Right atrium auricular region (tissue), 2 donors: ENCODE measurements around the gene SNTB2. TPM values are rescaled to one million over a fixed set of nuclear protein-coding genes. Genes with fewer than 3 reads are reported as not detected.
"Not testable (repeated sequence)": the region's sequence is repeated elsewhere in the genome, so short reads cannot be mapped to it uniquely, and the experiment has no call there.

Experiments
- DNase-seq: peaks from one replicate; pipeline ENCODE4 v3.0.0-alpha.2; 2019; ENCODE audit warnings: low spot score
- H3K27ac ChIP-seq, 2 donors: fragments of 200-600 bp; sonication (generic); 1 replicate in 1 of 2; 2 replicates in 1 of 2; pipeline ENCODE4 v1.5.1; 2016 to 2019
- H3K27me3 ChIP-seq, 2 donors: fragments of 200-600 bp; sonication (generic); one replicate each; pipeline versions ENCODE4 v1.5.1 to v1.6.0; 2017 to 2019
- H3K36me3 ChIP-seq: fragments of 200-600 bp; sonication (generic); one replicate; pipeline ENCODE4 v1.5.1; 2016
- H3K4me1 ChIP-seq, 2 donors: fragments of 200-600 bp; sonication (generic); one replicate each; pipeline versions ENCODE4 v1.5.1 to v1.6.0; 2017 to 2019
- H3K4me3 ChIP-seq, 2 donors: fragments of 200-600 bp; sonication (generic); 1 replicate in 1 of 2; 2 replicates in 1 of 2; pipeline ENCODE4 v1.5.1; 2017 to 2019; ENCODE audit warnings: mild to moderate bottlenecking in 1 of 2, moderate library complexity in 1 of 2
- H3K9me3 ChIP-seq, 2 donors: fragments of 200-600 bp; sonication (generic); one replicate each; pipeline ENCODE4 v1.5.1; 2019
- CTCF ChIP-seq, 2 donors: fragments of 200-600 bp; sonication (generic); IDR thresholded peaks; one replicate each; pipeline ENCODE4 v1.5.1; 2019; ENCODE audit warnings: antibody characterized with exemption in 2 of 2
- total RNA-seq, 2 donors: library from RNA; depleted of rRNA; stranded (reverse); fragments of >200 nt; gene quantifications; one replicate each; pipeline ENCODE4 v1.1.0, GENCODE V29; 2016

SNTB2 gene
- total RNA-seq, 2 donors from 2014 or later = 12.3 to 35.1 TPM

GRCh38 chr16:69240331-69240730 lies 53.4 kb downstream of the SNTB2 start:
- Histone ChIP-seq H3K4me3 (no peak overlapping the region), H3K4me1 (peaks cover 0 to 9% of the 10 kb centered on the region in 2 donors)

GRCh38 chr16:69241926-69242325 lies 55.0 kb downstream of the SNTB2 start:
- H3K4me1 ChIP-seq = peaks cover 0 to 5% of the 10 kb centered on the region in 2 donors
- no peaks in the 10 kb centered on the region for H3K9me3 ChIP-seq
- no peak for DNase-seq
- H3K27me3 ChIP-seq = no peaks in the 10 kb centered on the region
- H3K36me3 ChIP-seq = no peaks in the 10 kb centered on the region
- no peak for TF ChIP-seq CTCF (IDR thresholded peaks at IDR 0.05)
- no peak overlapping the region for H3K4me3 ChIP-seq
- H3K27ac ChIP-seq = no peak overlapping the region

More at GRCh38 chr16:69240331-69240730, 53.4 kb downstream of the SNTB2 start:
- Histone ChIP-seq H3K27me3 (no peaks in the 10 kb centered on the region), H3K9me3 (no peaks in the 10 kb centered on the region), H3K27ac (no peak overlapping the region), H3K36me3 (no peaks in the 10 kb centered on the region)
- no peak for TF ChIP-seq CTCF (IDR thresholded peaks at IDR 0.05)
- DNase-seq = no peak

- DNase-seq = no peak
- no peak for TF ChIP-seq CTCF (IDR thresholded peaks at IDR 0.05)
These were observed 56.5 kb downstream of the SNTB2 start for GRCh38 chr16:69243479-69243878.

GRCh38 chr16:69244336-69244735 lies 57.4 kb downstream of the SNTB2 start:
- Histone ChIP-seq H3K4me3 (no peak overlapping the region), H3K36me3 (no peaks in the 10 kb centered on the region), H3K27me3 (no peaks in the 10 kb centered on the region), H3K27ac (no peak overlapping the region), H3K4me1 (no peaks in the 10 kb centered on the region), H3K9me3 (no peaks in the 10 kb centered on the region)
- no peak for DNase-seq
- TF ChIP-seq CTCF (IDR thresholded peaks at IDR 0.05) = no peak

More at GRCh38 chr16:69243479-69243878, 56.5 kb downstream of the SNTB2 start:
- Histone ChIP-seq H3K4me3 (no peak overlapping the region), H3K27ac (no peak overlapping the region), H3K4me1 (no peaks in the 10 kb centered on the region), H3K27me3 (no peaks in the 10 kb centered on the region), H3K9me3 (no peaks in the 10 kb centered on the region), H3K36me3 (no peaks in the 10 kb centered on the region)

- no peaks in the 10 kb centered on the region for H3K9me3 ChIP-seq
- TF ChIP-seq CTCF (IDR thresholded peaks at IDR 0.05) = no peak
These were observed 63.1 kb downstream of the SNTB2 start for GRCh38 chr16:69250081-69250480.

GRCh38 chr16:69253870-69254341 lies 66.9 kb downstream of the SNTB2 start:
- no peaks in the 10 kb centered on the region for H3K9me3 ChIP-seq
- peak overlapping the region in 1 of 2 donors; percentile 58 for H3K27ac ChIP-seq
- no peaks in the 10 kb centered on the region for H3K27me3 ChIP-seq
- peaks cover 0 to 7% of the 10 kb centered on the region in 2 donors for H3K4me1 ChIP-seq
- no peak for TF ChIP-seq CTCF (IDR thresholded peaks at IDR 0.05)
- no peak overlapping the region for H3K4me3 ChIP-seq
- DNase-seq = no peak
- no peaks in the 10 kb centered on the region for H3K36me3 ChIP-seq

More at GRCh38 chr16:69250081-69250480, 63.1 kb downstream of the SNTB2 start:
- no peak overlapping the region for H3K4me3 ChIP-seq
- DNase-seq = no peak
- peaks cover 0 to 7% of the 10 kb centered on the region in 2 donors for H3K4me1 ChIP-seq
- H3K27me3 ChIP-seq = no peaks in the 10 kb centered on the region
- H3K27ac ChIP-seq = no peak overlapping the region
- H3K36me3 ChIP-seq = no peaks in the 10 kb centered on the region

GRCh38 chr16:69259428-69259764 lies 72.4 kb downstream of the SNTB2 start:
- H3K9me3 ChIP-seq, DNase-seq, H3K4me3 ChIP-seq, H3K36me3 ChIP-seq, H3K27me3 ChIP-seq, H3K4me1 ChIP-seq, H3K27ac ChIP-seq: not testable (repeated sequence)
